ENCODE data around the gene USPL1.

The USPL1 gene

GRCh38 chr13:30660796-30661195 is 43.1 kb downstream of the USPL1 start:
- DNase-seq (ENCODE audit: low read depth) = no peak

GRCh38 chr13:30664689-30665275 is 47.1 kb downstream of the USPL1 start:
- no peak for DNase-seq (ENCODE audit: low read depth)

- no peak for DNase-seq (ENCODE audit: low read depth)
These were observed 47.9 kb downstream of the USPL1 start for GRCh38 chr13:30665638-30666037.

GRCh38 chr13:30666113-30666512 is 48.4 kb downstream of the USPL1 start:
- no peak for DNase-seq (ENCODE audit: low read depth)

- DNase-seq (ENCODE audit: low read depth) = no peak
These were observed 49.3 kb downstream of the USPL1 start for GRCh38 chr13:30667014-30667413.

GRCh38 chr13:30668312-30668711 is 50.6 kb downstream of the USPL1 start:
- no peak for DNase-seq (ENCODE audit: low read depth)

- DNase-seq (ENCODE audit: low read depth) = no peak
These were observed 53.6 kb downstream of the USPL1 start for GRCh38 chr13:30671271-30671815.

GRCh38 chr13:30673669-30674521 is 56.2 kb downstream of the USPL1 start:
- DNase-seq (ENCODE audit: low read depth) = peak; percentile 76

- no peak for DNase-seq (ENCODE audit: low read depth)
These were observed 58.0 kb downstream of the USPL1 start for GRCh38 chr13:30675717-30676116.

- peak; percentile 47 for DNase-seq (ENCODE audit: low read depth)
These were observed 59.0 kb downstream of the USPL1 start for GRCh38 chr13:30676672-30677071.

GRCh38 chr13:30679483-30680330 is 62.0 kb downstream of the USPL1 start:
- peak; percentile 52 for DNase-seq (ENCODE audit: low read depth)

GRCh38 chr13:30681843-30682242 is 64.1 kb downstream of the USPL1 start:
- peak; percentile 88 for DNase-seq (ENCODE audit: low read depth)

- DNase-seq (ENCODE audit: low read depth) = no peak
These were observed 67.7 kb downstream of the USPL1 start for GRCh38 chr13:30685320-30685859.

GRCh38 chr13:30685987-30686386 is 68.3 kb downstream of the USPL1 start:
- no peak for DNase-seq (ENCODE audit: low read depth)

GRCh38 chr13:30687601-30688000 is 69.9 kb downstream of the USPL1 start:
- no peak for DNase-seq (ENCODE audit: low read depth)

- no peak for DNase-seq (ENCODE audit: low read depth)
These were observed 72.0 kb downstream of the USPL1 start for GRCh38 chr13:30689752-30690151.

GRCh38 chr13:30690282-30691188 is 72.8 kb downstream of the USPL1 start:
- peak; percentile 97 for DNase-seq (ENCODE audit: low read depth)

GRCh38 chr13:30692113-30692512 is 74.4 kb downstream of the USPL1 start:
- peak; percentile 31 for DNase-seq (ENCODE audit: low read depth)

GRCh38 chr13:30696278-30697176 is 78.8 kb downstream of the USPL1 start:
- peak; percentile 32 for DNase-seq (ENCODE audit: low read depth)

Data from iris pigment epithelial cell (primary cell).